ENCODE measurements around the gene LAMTOR1. TPM values are rescaled to one million over a fixed set of nuclear protein-coding genes. Genes with fewer than 3 reads are reported as not detected.

The LAMTOR1 gene
- total and polyA plus RNA-seq, 2 donors (not counting 3 experiments of a cell fraction or from before 2014, with no cell fraction given) = 95.1 to 174 TPM

- FAIRE-seq (no peak), DNase-seq (ENCODE audit: low read depth, low spot score) (no peak)
- no peak overlapping the region for H3K27ac ChIP-seq (ENCODE audit: insufficient read depth, low read depth, low read length)
- CTCF ChIA-PET = interaction anchor here (1.7 to 4.1 kb wide), 2 partner anchors 22 to 308 kb away, joined by 3 to 25 read pairs; no protein-coding TSS in a partner anchor
- H3K9me3 ChIP-seq (replicated peaks; ENCODE audit: control insufficient read depth, insufficient read depth, low read length) = no peaks in the 10 kb centered on the region
- H3K36me3 ChIP-seq (ENCODE audit: control insufficient read depth in 2 of 2, extremely low read depth in 1 of 2, insufficient read depth in 2 of 2, low read length in 2 of 2) = no peaks in the 10 kb centered on the region
- dilution Hi-C loops (cut with MboI; ENCODE audit: extremely low pct_ligation_motif_present, low sequenced_read_pairs) = no loop called here
- no TSS peak for BruUV-seq (replicated peaks)
- H3K27me3 ChIP-seq (ENCODE audit: control insufficient read depth in 2 of 2, insufficient read depth in 2 of 2, low read length in 2 of 2) = peaks cover 0 to 4% of the 10 kb centered on the region in 2 experiments
- H2AFZ ChIP-seq (ENCODE audit: low read depth, low read length) = no peak overlapping the region
- no peak overlapping the region for H3K9ac ChIP-seq (replicated peaks; ENCODE audit: extremely low read depth, insufficient read depth, low read length)
- no peaks in the 10 kb centered on the region for H3K9me1 ChIP-seq (replicated peaks; ENCODE audit: control insufficient read depth, extremely low read depth, insufficient read depth, low read length)
- H3K79me2 ChIP-seq (ENCODE audit: control insufficient read depth, insufficient read depth, low read length) = no peaks in the 10 kb centered on the region
- no peaks in the 10 kb centered on the region for H3K4me1 ChIP-seq (ENCODE audit: control insufficient read depth, extremely low read depth, insufficient read depth, low read length)
- intact Hi-C loops (cut with micrococcal nuclease) = no loop called here
- TF ChIP-seq CTCF (IDR thresholded peaks at IDR 0.05; ENCODE audit: extremely low read depth in 1 of 2, insufficient read depth in 1 of 2, low read depth in 1 of 2, low read length in 2 of 2) = no peak
- no peak overlapping the region for H3K4me3 ChIP-seq (replicated peaks in 1 of 3; ENCODE audit: insufficient read depth in 1 of 3, low read depth in 1 of 3, low read length in 3 of 3)
- H3K4me2 ChIP-seq (ENCODE audit: insufficient read depth, low read length) = no peak overlapping the region
- H4K20me1 ChIP-seq (replicated peaks; ENCODE audit: control insufficient read depth, extremely low read depth, insufficient read depth, low read length) = no peaks in the 10 kb centered on the region
- POLR2A ChIA-PET = no interaction called here
Observed at GRCh38 chr11:72122607-72123006, 19.5 kb upstream of the LAMTOR1 start.

GRCh38 chr11:72120930-72121329, 17.8 kb upstream of the LAMTOR1 start:
- H4K20me1 ChIP-seq (replicated peaks; ENCODE audit: control insufficient read depth, extremely low read depth, insufficient read depth, low read length) = no peaks in the 10 kb centered on the region
- no peak overlapping the region for H2AFZ ChIP-seq (ENCODE audit: low read depth, low read length)
- H3K4me2 ChIP-seq (ENCODE audit: insufficient read depth, low read length) = no peak overlapping the region
- H3K79me2 ChIP-seq (ENCODE audit: control insufficient read depth, insufficient read depth, low read length) = no peaks in the 10 kb centered on the region
- intact Hi-C loops (cut with micrococcal nuclease) = no loop called here
- H3K4me3 ChIP-seq (replicated peaks in 1 of 3; ENCODE audit: insufficient read depth in 1 of 3, low read depth in 1 of 3, low read length in 3 of 3) = no peak overlapping the region
- no peak overlapping the region for H3K27ac ChIP-seq (ENCODE audit: insufficient read depth, low read depth, low read length)
- BruUV-seq (replicated peaks) = no TSS peak
- no peaks in the 10 kb centered on the region for H3K36me3 ChIP-seq (ENCODE audit: control insufficient read depth in 2 of 2, extremely low read depth in 1 of 2, insufficient read depth in 2 of 2, low read length in 2 of 2)
- no peak for TF ChIP-seq JUN (IDR thresholded peaks at IDR 0.05; ENCODE audit: borderline replicate concordance, insufficient read depth, insufficient read length, low read depth)
- TF ChIP-seq FOS (IDR thresholded peaks at IDR 0.05; ENCODE audit: borderline replicate concordance, insufficient read depth, low read length) = no peak
- TF ChIP-seq MAX (IDR thresholded peaks at IDR 0.05; ENCODE audit: insufficient read depth, insufficient read length) = no peak
- TF ChIP-seq POLR2A (IDR thresholded peaks at IDR 0.05; ENCODE audit: low read depth, low read length) = no peak
- no peak for TF ChIP-seq CTCF (IDR thresholded peaks at IDR 0.05; ENCODE audit: extremely low read depth in 1 of 2, insufficient read depth in 1 of 2, low read depth in 1 of 2, low read length in 2 of 2)
- TF ChIP-seq GATA2 (IDR thresholded peaks at IDR 0.05; ENCODE audit: insufficient read depth, insufficient read length, low read depth, low read length) = no peak
- no peak for TF ChIP-seq MYC (IDR thresholded peaks at IDR 0.05; ENCODE audit: low read depth, low read length)
- TF ChIP-seq POLR2AphosphoS5 (IDR thresholded peaks at IDR 0.05; ENCODE audit: insufficient read depth, low read depth, low read length) = no peak
- no peak for TF ChIP-seq EZH2 (IDR thresholded peaks at IDR 0.05; ENCODE audit: borderline replicate concordance, low read depth, low read length, severe bottlenecking)
- dilution Hi-C loops (cut with MboI; ENCODE audit: extremely low pct_ligation_motif_present, low sequenced_read_pairs) = no loop called here
- POLR2A ChIA-PET = no interaction called here
- H3K4me1 ChIP-seq (ENCODE audit: control insufficient read depth, extremely low read depth, insufficient read depth, low read length) = no peaks in the 10 kb centered on the region
- H3K9me1 ChIP-seq (replicated peaks; ENCODE audit: control insufficient read depth, extremely low read depth, insufficient read depth, low read length) = no peaks in the 10 kb centered on the region
- peaks cover 2 to 3% of the 10 kb centered on the region in 2 experiments for H3K27me3 ChIP-seq (ENCODE audit: control insufficient read depth in 2 of 2, insufficient read depth in 2 of 2, low read length in 2 of 2)
- no peak for DNase-seq (ENCODE audit: low read depth, low spot score)
- no peak for FAIRE-seq
- H3K9me3 ChIP-seq (replicated peaks; ENCODE audit: control insufficient read depth, insufficient read depth, low read length) = no peaks in the 10 kb centered on the region
- CTCF ChIA-PET = interaction anchor here (1.5 to 1.7 kb wide), 2 partner anchors 96 to 310 kb away, joined by 3 to 4 read pairs; no protein-coding TSS in a partner anchor
- no peak overlapping the region for H3K9ac ChIP-seq (replicated peaks; ENCODE audit: extremely low read depth, insufficient read depth, low read length)
